Caco-2 (cell line): Measurements from ENCODE around the gene EMP3. TPM values are rescaled to one million over a fixed set of nuclear protein-coding genes. Genes with fewer than 3 reads are reported as not detected.
"Not testable (repeated sequence)": the region's sequence is repeated elsewhere in the genome, so short reads cannot be mapped to it uniquely, and the experiment has no call there.

Experiments
- BruUV-seq: library from RNA; stranded (reverse); fragments of 400-500 nt; replicated peaks from 2 replicates; lab custom pipeline; 2021; lab: Mats Ljungman, UMichigan
- CTCF ChIA-PET: fragments of 300-600 bp; sonication (Branson Sonifier 250); formaldehyde crosslinking; loops from one replicate; lab custom pipeline; 2022; ENCODE audit warnings: antibody characterized with exemption; lab: Charles Lee
- POLR2A ChIA-PET: fragments of 300-600 bp; sonication (Branson Sonifier 250); formaldehyde crosslinking; loops from one replicate; lab custom pipeline; 2022; ENCODE audit warnings: antibody characterized with exemption; lab: Charles Lee
- DNase-seq, 2 experiments: peaks; one replicate each; pipeline versions ENCODE4 v3.0.0 to v3.0.0-alpha.2; 2020 to 2022
- H3K27me3 ChIP-seq: replicated peaks from 2 replicates; pipeline ENCODE4 v1.6.0; 2011; ENCODE audit warnings: low read length; ENCODE audit not compliant: control insufficient read depth, insufficient read depth
- H3K36me3 ChIP-seq: 2 replicates; pipeline ENCODE4 v1.5.1; 2011; ENCODE audit warnings: low read length; ENCODE audit not compliant: control insufficient read depth, insufficient read depth
- H3K4me1 ChIP-seq: fragments of 250-450 bp; sonication (Bioruptor Pico); 2 replicates; pipeline ENCODE4 v1.5.1; 2020; ENCODE audit warnings: mild to moderate bottlenecking
- H3K4me3 ChIP-seq: 2 replicates; pipeline ENCODE4 v1.5.1; 2011; ENCODE audit warnings: low read depth, mild to moderate bottlenecking, control low read depth, low read length
- H3K9me3 ChIP-seq: fragments of 250-450 bp; sonication (Bioruptor Pico); 2 replicates; pipeline ENCODE4 v1.5.1; 2020; ENCODE audit warnings: mild to moderate bottlenecking, moderate library complexity
- H3K27ac Mint-ChIP-seq: one replicate; pipeline ENCODE4 v1.8.0; 2022; ENCODE audit warnings: mixed read lengths; ENCODE audit not compliant: unreplicated experiment
- H3K27me3 Mint-ChIP-seq: one replicate; pipeline ENCODE4 v1.8.0; 2022; ENCODE audit warnings: mixed read lengths; ENCODE audit not compliant: insufficient read depth, unreplicated experiment
- H3K36me3 Mint-ChIP-seq: one replicate; pipeline ENCODE4 v1.8.0; 2022; ENCODE audit warnings: mild to moderate bottlenecking, mixed read lengths; ENCODE audit not compliant: insufficient read depth, unreplicated experiment
- H3K4me1 Mint-ChIP-seq: one replicate; pipeline ENCODE4 v1.8.0; 2022; ENCODE audit warnings: low read depth, mixed read lengths; ENCODE audit not compliant: unreplicated experiment
- H3K4me3 Mint-ChIP-seq: one replicate; pipeline ENCODE4 v1.8.0; 2022; ENCODE audit warnings: mild to moderate bottlenecking, moderate library complexity, mixed read lengths; ENCODE audit not compliant: unreplicated experiment
- H3K9me3 Mint-ChIP-seq: one replicate; pipeline ENCODE4 v1.8.0; 2022; ENCODE audit warnings: mixed read lengths; ENCODE audit not compliant: unreplicated experiment
- CTCF ChIP-seq, 2 experiments: fragments of 200-600 bp in 1 of 2; IDR thresholded peaks; 1 replicate in 1 of 2; 2 replicates in 1 of 2; pipeline versions ENCODE4 v1.5.1 to v1.8.0; 2011 to 2022; ENCODE audit warnings: antibody characterized with exemption in 1 of 2, control low read depth in 1 of 2, inconsistent platforms in 1 of 2, low read depth in 1 of 2, low read length in 1 of 2, mild to moderate bottlenecking in 1 of 2, moderate library complexity in 1 of 2; ENCODE audit not compliant: insufficient read depth in 1 of 2, severe bottlenecking in 1 of 2, unreplicated experiment in 1 of 2
- intact Hi-C: fragments of 100-400 bp; cut with micrococcal nuclease; formaldehyde crosslinking; loops from one replicate; pipeline ENCODE4 v1.10.0; 2022; ENCODE audit not compliant: unreplicated experiment
- total RNA-seq: library from RNA; stranded (reverse); gene quantifications from 2 replicates; pipeline ENCODE4 v1.2.3, GENCODE V29; 2022

Gene EMP3
- total RNA-seq, 1 experiment from 2014 or later = 6.8 TPM

DNA sequence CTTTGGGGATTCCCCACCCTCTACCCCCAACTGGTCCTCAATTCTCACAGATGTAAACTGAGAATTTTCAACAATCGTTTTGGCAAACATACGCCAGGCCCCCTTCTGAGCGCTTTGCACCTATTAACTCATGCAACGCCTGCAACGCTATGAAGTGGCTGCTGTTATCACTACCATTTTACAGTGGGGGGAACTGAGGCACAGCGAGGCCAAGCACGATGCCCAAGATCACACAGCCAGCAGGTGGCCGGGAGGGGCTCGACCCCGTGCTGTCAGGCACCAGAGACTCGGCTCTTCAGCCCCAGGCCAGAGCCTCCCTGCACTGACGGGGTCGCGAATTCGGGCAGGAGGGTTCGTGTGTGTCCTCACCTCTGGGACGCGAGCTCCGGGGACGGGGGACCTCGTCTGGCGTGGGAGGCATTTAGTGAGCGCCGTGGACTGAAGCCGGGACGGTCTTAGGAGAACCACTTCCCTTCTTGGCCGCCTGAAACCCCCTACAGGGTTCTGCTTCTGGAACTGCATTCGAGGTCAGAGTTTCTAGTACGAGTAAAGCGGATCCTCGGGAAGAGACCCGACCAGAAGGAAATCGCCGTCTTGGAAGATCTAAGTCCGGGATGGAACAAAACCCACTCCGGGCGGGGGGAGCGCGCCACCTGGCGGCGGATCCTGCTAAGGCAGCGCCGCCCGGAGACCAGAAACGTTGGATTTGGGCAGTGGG, 34.4 kb upstream of the EMP3 start:
- BruUV-seq = no TSS peak
- H3K4me3 Mint-ChIP-seq = peak overlapping the region; percentile 82
- no peaks in the 10 kb centered on the region for H3K9me3 ChIP-seq
- peak; percentile 96 to 98 for TF ChIP-seq CTCF (IDR thresholded peaks at IDR 0.05; ENCODE audit: insufficient read depth in 1 of 2, low read depth in 1 of 2, low read length in 1 of 2, severe bottlenecking in 1 of 2, unreplicated experiment in 1 of 2)
- H3K27me3 ChIP-seq = no peaks in the 10 kb centered on the region; the same call in 1 of the 2 replicates
- peak overlapping the region; percentile 42 for H3K4me3 ChIP-seq
- CTCF ChIA-PET = interaction anchor here (0.6 to 1.5 kb wide), 7 partner anchors 19 to 156 kb away, joined by 3 to 10 read pairs (median 4); no protein-coding TSS in a partner anchor
- H3K27me3 Mint-ChIP-seq = no peaks in the 10 kb centered on the region
- POLR2A ChIA-PET = interaction anchor here (1.0 kb wide), 1 partner anchor 19 kb away, joined by 3 read pairs; no protein-coding TSS in a partner anchor
- H3K27ac Mint-ChIP-seq = peak overlapping the region; percentile 42
- H3K36me3 Mint-ChIP-seq = peaks cover 13% of the 10 kb centered on the region
- H3K4me1 Mint-ChIP-seq = peaks cover 7% of the 10 kb centered on the region
- intact Hi-C loops = loop anchor here (1.0 kb wide), 2 partner anchors 20 to 24 kb away; no protein-coding TSS in a partner anchor
- H3K4me1 ChIP-seq = peaks cover 12% of the 10 kb centered on the region
- H3K9me3 Mint-ChIP-seq = no peaks in the 10 kb centered on the region
- H3K36me3 ChIP-seq = no peaks in the 10 kb centered on the region; the same call in 1 of the 2 replicates
- DNase-seq = peak; percentile 72 to 89

GRCh38 chr19:48291489-48291815, 33.9 kb upstream of the EMP3 start:
- ChIA-PET POLR2A (interaction anchor here (1.0 kb wide), 1 partner anchor 20 kb away, joined by 3 read pairs; no protein-coding TSS in a partner anchor), CTCF (interaction anchor here (0.6 to 1.5 kb wide), 5 partner anchors 19 to 87 kb away, joined by 3 to 7 read pairs (median 4); no protein-coding TSS in a partner anchor)
- Mint-ChIP-seq H3K27ac (peak overlapping the region; percentile 42), H3K4me3 (peak overlapping the region; percentile 82)
- H3K36me3 Mint-ChIP-seq, H3K27me3 ChIP-seq, H3K9me3 ChIP-seq, BruUV-seq, H3K9me3 Mint-ChIP-seq, DNase-seq, H3K27me3 Mint-ChIP-seq, H3K4me1 Mint-ChIP-seq, H3K36me3 ChIP-seq: not testable (repeated sequence)
- Histone ChIP-seq H3K4me1 (peaks cover 12% of the 10 kb centered on the region), H3K4me3 (peak overlapping the region; percentile 42)
- intact Hi-C loops = loop anchor here (1.0 kb wide), 2 partner anchors 20 to 24 kb away; no protein-coding TSS in a partner anchor

- H3K4me3 Mint-ChIP-seq = no peak overlapping the region
- Histone ChIP-seq H3K9me3 (no peaks in the 10 kb centered on the region), H3K4me1 (peaks cover 12% of the 10 kb centered on the region), H3K36me3 (no peaks in the 10 kb centered on the region), H3K4me3 (no peak overlapping the region), H3K27me3 (no peaks in the 10 kb centered on the region; the same call in 1 of the 2 replicates)
- H3K36me3 Mint-ChIP-seq = peaks cover 7% of the 10 kb centered on the region
- ChIA-PET POLR2A (interaction anchor here (0.5 kb wide), 1 partner anchor 318 kb away, joined by 5 read pairs; no protein-coding TSS in a partner anchor), CTCF (interaction anchor here (0.5 to 1.6 kb wide), 4 partner anchors 8 to 86 kb away, joined by 3 to 8 read pairs (median 4); a partner anchor contains a TSS)
- no peak for DNase-seq
- peaks cover 13% of the 10 kb centered on the region for H3K4me1 Mint-ChIP-seq
- no peak overlapping the region for H3K27ac Mint-ChIP-seq
- H3K9me3 Mint-ChIP-seq = no peaks in the 10 kb centered on the region
- intact Hi-C loops = no loop called here
- TF ChIP-seq CTCF (IDR thresholded peaks at IDR 0.05; ENCODE audit: insufficient read depth in 1 of 2, low read depth in 1 of 2, low read length in 1 of 2, severe bottlenecking in 1 of 2, unreplicated experiment in 1 of 2) = no peak
- no TSS peak for BruUV-seq
- H3K27me3 Mint-ChIP-seq = no peaks in the 10 kb centered on the region
Measured at GRCh38 chr19:48292798-48293197, 32.6 kb upstream of the EMP3 start.
